Adipocyte (in vitro differentiated cells): ENCODE results near the gene CISD2.
"Not testable (repeated sequence)": the region's sequence is repeated elsewhere in the genome, so short reads cannot be mapped to it uniquely, and the experiment has no call there.

Experiments
- DNase-seq: peaks from one replicate; pipeline ENCODE4 v3.0.0-alpha.2; 2015; ENCODE audit warnings: low read depth
- H3K27me3 ChIP-seq: replicated peaks from 2 replicates; pipeline ENCODE4 v1.7.0; 2013; ENCODE audit warnings: mild to moderate bottlenecking, low read length, moderate library complexity; ENCODE audit not compliant: control insufficient read depth, insufficient read depth
- H3K36me3 ChIP-seq: 2 replicates; pipeline ENCODE4 v1.7.0; 2013; ENCODE audit warnings: low read length, mild to moderate bottlenecking, moderate library complexity; ENCODE audit not compliant: control insufficient read depth, insufficient read depth, severe bottlenecking
- H3K4me1 ChIP-seq: 2 replicates; pipeline ENCODE4 v1.7.0; 2013; ENCODE audit warnings: mild to moderate bottlenecking, low read length, moderate library complexity; ENCODE audit not compliant: control insufficient read depth, insufficient read depth
- H3K4me3 ChIP-seq: 2 replicates; pipeline ENCODE4 v1.7.0; 2013; ENCODE audit warnings: mild to moderate bottlenecking, low read length, moderate library complexity
- H3K9ac ChIP-seq: 2 replicates; pipeline ENCODE4 v1.7.0; 2013; ENCODE audit warnings: mild to moderate bottlenecking, low read length, moderate library complexity
- H3K9me3 ChIP-seq: 2 replicates; pipeline ENCODE4 v1.7.0; 2013; ENCODE audit warnings: mild to moderate bottlenecking, low read length, moderate library complexity; ENCODE audit not compliant: control insufficient read depth

CISD2 gene

GRCh38 chr4:102938063-102938462, 69.3 kb downstream of the CISD2 start:
- DNase-seq, H3K36me3 ChIP-seq, H3K27me3 ChIP-seq, H3K9me3 ChIP-seq, H3K4me1 ChIP-seq, H3K9ac ChIP-seq, H3K4me3 ChIP-seq: not testable (repeated sequence)
